ENCODE data around the gene CMIP.
A peak's percentile ranks its signal among the peaks of the same experiment; 100 is the strongest.

Gene CMIP

GRCh38 chr16:81536648-81537047 is 92.0 kb downstream of the CMIP start:
- TF ChIP-seq, protein P1, sequence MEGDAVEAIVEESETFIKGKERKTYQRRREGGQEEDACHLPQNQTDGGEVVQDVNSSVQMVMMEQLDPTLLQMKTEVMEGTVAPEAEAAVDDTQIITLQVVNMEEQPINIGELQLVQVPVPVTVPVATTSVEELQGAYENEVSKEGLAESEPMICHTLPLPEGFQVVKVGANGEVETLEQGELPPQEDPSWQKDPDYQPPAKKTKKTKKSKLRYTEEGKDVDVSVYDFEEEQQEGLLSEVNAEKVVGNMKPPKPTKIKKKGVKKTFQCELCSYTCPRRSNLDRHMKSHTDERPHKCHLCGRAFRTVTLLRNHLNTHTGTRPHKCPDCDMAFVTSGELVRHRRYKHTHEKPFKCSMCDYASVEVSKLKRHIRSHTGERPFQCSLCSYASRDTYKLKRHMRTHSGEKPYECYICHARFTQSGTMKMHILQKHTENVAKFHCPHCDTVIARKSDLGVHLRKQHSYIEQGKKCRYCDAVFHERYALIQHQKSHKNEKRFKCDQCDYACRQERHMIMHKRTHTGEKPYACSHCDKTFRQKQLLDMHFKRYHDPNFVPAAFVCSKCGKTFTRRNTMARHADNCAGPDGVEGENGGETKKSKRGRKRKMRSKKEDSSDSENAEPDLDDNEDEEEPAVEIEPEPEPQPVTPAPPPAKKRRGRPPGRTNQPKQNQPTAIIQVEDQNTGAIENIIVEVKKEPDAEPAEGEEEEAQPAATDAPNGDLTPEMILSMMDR (IDR thresholded peaks at IDR 0.05; ENCODE audit: low read depth, low read length) = no peak
- no peak for DNase-seq (ENCODE audit: low read depth, low spot score)
- in situ Hi-C loops (cut with HindIII; ENCODE audit: low sequenced_read_pairs) = no loop called here
- H3K4me3 ChIP-seq (ENCODE audit: low read depth, low read length) = no peak overlapping the region

DNA sequence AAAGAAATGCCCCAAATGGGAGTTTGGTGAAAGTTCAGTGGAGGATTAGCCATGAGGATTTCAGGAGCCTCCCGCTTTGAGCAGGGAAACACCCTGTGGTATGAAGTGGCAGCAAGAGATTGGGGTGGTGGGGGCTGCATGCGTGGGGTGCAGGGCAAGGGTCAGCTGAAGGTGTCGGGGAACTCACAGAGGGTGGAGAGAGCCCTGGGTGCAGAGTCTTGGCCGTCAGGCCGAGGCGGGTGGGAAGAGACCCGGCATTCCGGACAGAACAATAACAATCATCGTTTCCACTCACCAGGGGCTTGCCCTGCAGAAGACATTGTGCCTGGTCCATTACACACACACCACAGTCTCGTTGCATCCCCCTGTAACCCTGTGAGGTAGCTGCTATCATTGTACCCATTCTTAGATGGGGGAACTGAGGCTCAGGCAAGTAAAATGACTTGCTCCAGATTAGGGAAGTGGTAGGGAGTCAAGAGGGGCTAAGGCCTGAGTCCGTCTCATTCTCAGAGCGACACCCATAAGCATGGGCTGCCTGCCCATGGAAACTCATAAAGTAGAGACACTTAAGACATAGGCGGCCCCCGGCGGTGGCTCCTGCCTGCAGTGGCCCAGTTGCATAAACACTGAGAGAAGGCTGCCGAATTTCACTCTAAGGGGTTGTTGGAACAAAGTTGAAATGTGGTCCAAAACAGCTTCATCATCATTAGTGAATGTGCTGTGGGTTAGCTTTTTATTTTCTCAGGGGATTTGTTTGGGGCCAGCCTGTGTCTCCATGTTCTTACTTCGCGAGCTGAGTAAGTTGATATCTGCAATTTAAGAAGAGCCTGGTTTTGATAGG is 93.3 kb downstream of the CMIP start:
- TF ChIP-seq, protein P1 (IDR thresholded peaks at IDR 0.05; ENCODE audit: low read depth, low read length) = no peak
- no peak overlapping the region for H3K4me3 ChIP-seq (ENCODE audit: low read depth, low read length)
- in situ Hi-C loops (cut with HindIII; ENCODE audit: low sequenced_read_pairs) = no loop called here
- DNase-seq (ENCODE audit: low read depth, low spot score) = peak; percentile 49

- H3K4me3 ChIP-seq (ENCODE audit: low read depth, low read length) = no peak overlapping the region
- DNase-seq (ENCODE audit: low read depth, low spot score) = no peak
These were observed 94.6 kb downstream of the CMIP start for GRCh38 chr16:81539009-81539758.

GRCh38 chr16:81539759-81540472 is 95.3 kb downstream of the CMIP start:
- in situ Hi-C loops (cut with HindIII; ENCODE audit: low sequenced_read_pairs) = no loop called here
- no peak for DNase-seq (ENCODE audit: low read depth, low spot score)
- H3K4me3 ChIP-seq (ENCODE audit: low read depth, low read length) = no peak overlapping the region
- TF ChIP-seq, protein P1 (IDR thresholded peaks at IDR 0.05; ENCODE audit: low read depth, low read length) = no peak

More at GRCh38 chr16:81539009-81539758, 94.6 kb downstream of the CMIP start:
- in situ Hi-C loops (cut with HindIII; ENCODE audit: low sequenced_read_pairs) = no loop called here
- TF ChIP-seq, protein P1 (IDR thresholded peaks at IDR 0.05; ENCODE audit: low read depth, low read length) = no peak

DNA sequence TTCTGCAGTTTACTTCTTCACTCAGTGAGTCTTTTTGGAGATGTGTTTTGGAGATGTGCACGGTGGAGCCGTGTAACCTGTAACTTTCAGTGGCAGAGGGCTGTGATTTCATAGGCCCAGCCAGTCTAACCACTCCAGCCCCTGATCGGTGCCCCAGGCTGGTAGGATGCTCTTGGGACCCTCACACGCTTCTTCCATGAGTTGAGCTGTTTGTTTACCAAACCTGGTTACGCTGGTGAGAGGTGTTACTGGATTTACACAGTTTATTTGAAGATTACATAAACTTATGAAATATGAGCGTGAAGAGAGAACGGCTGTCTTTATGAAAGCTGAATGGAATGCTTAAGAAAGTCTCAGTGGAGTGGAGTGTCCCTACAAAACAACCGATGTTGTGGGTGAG is 96.7 kb downstream of the CMIP start:
- DNase-seq (ENCODE audit: low read depth, low spot score) = no peak
- in situ Hi-C loops (cut with HindIII; ENCODE audit: low sequenced_read_pairs) = no loop called here
- TF ChIP-seq, protein P1 (IDR thresholded peaks at IDR 0.05; ENCODE audit: low read depth, low read length) = no peak
- no peak overlapping the region for H3K4me3 ChIP-seq (ENCODE audit: low read depth, low read length)
